ENCODE data around the gene VAV3. TPM values are rescaled to one million over a fixed set of nuclear protein-coding genes. Genes with fewer than 3 reads are reported as not detected.
A peak's percentile ranks its signal among the peaks of the same experiment; 100 is the strongest.

Gene VAV3
- total RNA-seq, 1 experiment from 2014 or later, result 5.3 TPM

- Histone ChIP-seq H3K36me3 (replicated peaks; ENCODE audit: control insufficient read depth, insufficient read depth, low read length) (no peaks in the 10 kb centered on the region), H3K27me3 (ENCODE audit: control insufficient read depth, insufficient read depth, low read length) (no peaks in the 10 kb centered on the region), H3K4me3 (ENCODE audit: insufficient read depth, low read depth, low read length) (no peak overlapping the region)
- no peak for DNase-seq
Measured at GRCh38 chr1:107690491-107690890, 274.5 kb downstream of the VAV3 start.

- DNase-seq, result no peak
- H3K4me3 ChIP-seq (ENCODE audit: insufficient read depth, low read depth, low read length), result no peak overlapping the region
- H3K27me3 ChIP-seq (ENCODE audit: control insufficient read depth, insufficient read depth, low read length), result no peaks in the 10 kb centered on the region
- no peaks in the 10 kb centered on the region for H3K36me3 ChIP-seq (replicated peaks; ENCODE audit: control insufficient read depth, insufficient read depth, low read length)
Measured at GRCh38 chr1:107689733-107690132, 275.2 kb downstream of the VAV3 start.

- Histone ChIP-seq H3K27me3 (ENCODE audit: control insufficient read depth, insufficient read depth, low read length) (no peaks in the 10 kb centered on the region), H3K4me3 (ENCODE audit: insufficient read depth, low read depth, low read length) (no peak overlapping the region), H3K36me3 (replicated peaks; ENCODE audit: control insufficient read depth, insufficient read depth, low read length) (no peaks in the 10 kb centered on the region)
- DNase-seq, result peak; percentile 7
Measured at GRCh38 chr1:107689159-107689558, 275.8 kb downstream of the VAV3 start.

GRCh38 chr1:107687849-107688753 lies 276.9 kb downstream of the VAV3 start:
- Histone ChIP-seq H3K27me3 (ENCODE audit: control insufficient read depth, insufficient read depth, low read length) (no peaks in the 10 kb centered on the region), H3K4me3 (ENCODE audit: insufficient read depth, low read depth, low read length) (no peak overlapping the region), H3K36me3 (replicated peaks; ENCODE audit: control insufficient read depth, insufficient read depth, low read length) (no peaks in the 10 kb centered on the region)
- DNase-seq, result no peak

GRCh38 chr1:107683683-107684082 lies 281.3 kb downstream of the VAV3 start:
- Histone ChIP-seq H3K27me3 (ENCODE audit: control insufficient read depth, insufficient read depth, low read length) (no peaks in the 10 kb centered on the region), H3K4me3 (ENCODE audit: insufficient read depth, low read depth, low read length) (no peak overlapping the region), H3K36me3 (replicated peaks; ENCODE audit: control insufficient read depth, insufficient read depth, low read length) (no peaks in the 10 kb centered on the region)
- DNase-seq, result no peak

GRCh38 chr1:107683191-107683657 lies 281.8 kb downstream of the VAV3 start:
- Histone ChIP-seq H3K27me3 (ENCODE audit: control insufficient read depth, insufficient read depth, low read length) (no peaks in the 10 kb centered on the region), H3K4me3 (ENCODE audit: insufficient read depth, low read depth, low read length) (no peak overlapping the region), H3K36me3 (replicated peaks; ENCODE audit: control insufficient read depth, insufficient read depth, low read length) (no peaks in the 10 kb centered on the region)
- DNase-seq, result no peak

GRCh38 chr1:107682467-107682866 lies 282.5 kb downstream of the VAV3 start:
- H3K4me3 ChIP-seq (ENCODE audit: insufficient read depth, low read depth, low read length), result no peak overlapping the region
- DNase-seq, result no peak
- H3K27me3 ChIP-seq (ENCODE audit: control insufficient read depth, insufficient read depth, low read length), result no peaks in the 10 kb centered on the region
- no peaks in the 10 kb centered on the region for H3K36me3 ChIP-seq (replicated peaks; ENCODE audit: control insufficient read depth, insufficient read depth, low read length)

- no peaks in the 10 kb centered on the region for H3K36me3 ChIP-seq (replicated peaks; ENCODE audit: control insufficient read depth, insufficient read depth, low read length)
- H3K4me3 ChIP-seq (ENCODE audit: insufficient read depth, low read depth, low read length), result no peak overlapping the region
- no peak for DNase-seq
- no peaks in the 10 kb centered on the region for H3K27me3 ChIP-seq (ENCODE audit: control insufficient read depth, insufficient read depth, low read length)
Measured at GRCh38 chr1:107681001-107681479, 283.9 kb downstream of the VAV3 start.

- Histone ChIP-seq H3K36me3 (replicated peaks; ENCODE audit: control insufficient read depth, insufficient read depth, low read length) (no peaks in the 10 kb centered on the region), H3K4me3 (ENCODE audit: insufficient read depth, low read depth, low read length) (no peak overlapping the region), H3K27me3 (ENCODE audit: control insufficient read depth, insufficient read depth, low read length) (no peaks in the 10 kb centered on the region)
- no peak for DNase-seq
Measured at GRCh38 chr1:107680579-107680985, 284.4 kb downstream of the VAV3 start.

GRCh38 chr1:107679411-107679953 lies 285.5 kb downstream of the VAV3 start:
- no peak for DNase-seq

GRCh38 chr1:107678993-107679392 lies 286.0 kb downstream of the VAV3 start:
- Histone ChIP-seq H3K36me3 (replicated peaks; ENCODE audit: control insufficient read depth, insufficient read depth, low read length) (no peaks in the 10 kb centered on the region), H3K27me3 (ENCODE audit: control insufficient read depth, insufficient read depth, low read length) (no peaks in the 10 kb centered on the region), H3K4me3 (ENCODE audit: insufficient read depth, low read depth, low read length) (no peak overlapping the region)
- no peak for DNase-seq

More at GRCh38 chr1:107679411-107679953, 285.5 kb downstream of the VAV3 start:
- Histone ChIP-seq H3K36me3 (replicated peaks; ENCODE audit: control insufficient read depth, insufficient read depth, low read length) (no peaks in the 10 kb centered on the region), H3K27me3 (ENCODE audit: control insufficient read depth, insufficient read depth, low read length) (no peaks in the 10 kb centered on the region), H3K4me3 (ENCODE audit: insufficient read depth, low read depth, low read length) (no peak overlapping the region)

GRCh38 chr1:107677697-107678096 lies 287.3 kb downstream of the VAV3 start:
- Histone ChIP-seq H3K4me3 (ENCODE audit: insufficient read depth, low read depth, low read length) (no peak overlapping the region), H3K36me3 (replicated peaks; ENCODE audit: control insufficient read depth, insufficient read depth, low read length) (no peaks in the 10 kb centered on the region), H3K27me3 (ENCODE audit: control insufficient read depth, insufficient read depth, low read length) (no peaks in the 10 kb centered on the region)
- no peak for DNase-seq

- Histone ChIP-seq H3K4me3 (ENCODE audit: insufficient read depth, low read depth, low read length) (no peak overlapping the region), H3K36me3 (replicated peaks; ENCODE audit: control insufficient read depth, insufficient read depth, low read length) (no peaks in the 10 kb centered on the region), H3K27me3 (ENCODE audit: control insufficient read depth, insufficient read depth, low read length) (no peaks in the 10 kb centered on the region)
- no peak for DNase-seq
Measured at GRCh38 chr1:107674486-107674885, 290.5 kb downstream of the VAV3 start.

GRCh38 chr1:107673006-107673405 lies 292.0 kb downstream of the VAV3 start:
- H3K4me3 ChIP-seq (ENCODE audit: insufficient read depth, low read depth, low read length), result no peak overlapping the region
- DNase-seq, result no peak
- H3K36me3 ChIP-seq (replicated peaks; ENCODE audit: control insufficient read depth, insufficient read depth, low read length), result no peaks in the 10 kb centered on the region
- H3K27me3 ChIP-seq (ENCODE audit: control insufficient read depth, insufficient read depth, low read length), result no peaks in the 10 kb centered on the region

GRCh38 chr1:107670397-107671040 lies 294.5 kb downstream of the VAV3 start:
- Histone ChIP-seq H3K4me3 (ENCODE audit: insufficient read depth, low read depth, low read length) (no peak overlapping the region), H3K36me3 (replicated peaks; ENCODE audit: control insufficient read depth, insufficient read depth, low read length) (no peaks in the 10 kb centered on the region), H3K27me3 (ENCODE audit: control insufficient read depth, insufficient read depth, low read length) (no peaks in the 10 kb centered on the region)
- no peak for DNase-seq
